Neuronal stem cell (in vitro differentiated cells): ENCODE results near the gene B4GALT6.

Experiments used
- DNase-seq: peaks from one replicate; pipeline ENCODE4 v3.0.0-alpha.2; 2013; ENCODE audit warnings: low spot score
- H2AFZ ChIP-seq: one replicate; pipeline ENCODE4 v1.6.1; 2013; ENCODE audit warnings: mild to moderate bottlenecking, low read length, inconsistent platforms
- H2AK5ac ChIP-seq: 2 replicates; pipeline ENCODE4 v1.6.1; 2013; ENCODE audit warnings: low read depth, mild to moderate bottlenecking, inconsistent platforms, low read length, moderate library complexity, mixed read lengths
- H2BK120ac ChIP-seq: 2 replicates; pipeline ENCODE4 v1.6.1; 2013; ENCODE audit warnings: low read depth, mild to moderate bottlenecking, inconsistent platforms, low read length, moderate library complexity, mixed read lengths
- H2BK12ac ChIP-seq: one replicate; pipeline ENCODE4 v1.6.1; 2013; ENCODE audit warnings: low read length, inconsistent platforms
- H2BK15ac ChIP-seq: 2 replicates; pipeline ENCODE4 v1.6.1; 2013; ENCODE audit warnings: mild to moderate bottlenecking, low read length, inconsistent platforms, mixed read lengths
- H2BK5ac ChIP-seq: one replicate; pipeline ENCODE4 v1.6.1; 2013; ENCODE audit warnings: inconsistent platforms, mild to moderate bottlenecking, low read length, moderate library complexity
- H3K14ac ChIP-seq: one replicate; pipeline ENCODE4 v1.6.1; 2013; ENCODE audit warnings: low read length, inconsistent platforms
- H3K18ac ChIP-seq: 2 replicates; pipeline ENCODE4 v1.6.1; 2013; ENCODE audit warnings: low read length, inconsistent platforms
- H3K23ac ChIP-seq: 2 replicates; pipeline ENCODE4 v1.6.1; 2013; ENCODE audit warnings: low read depth, mild to moderate bottlenecking, mixed read lengths, low read length, inconsistent platforms; ENCODE audit not compliant: poor library complexity
- H3K27ac ChIP-seq: replicated peaks from 3 replicates; pipeline ENCODE4 v1.5.1; 2013; ENCODE audit warnings: low read length, inconsistent platforms
- H3K27me3 ChIP-seq, 3 experiments: 2 replicates each; pipeline ENCODE4 v1.6.1; 2013; ENCODE audit warnings: low read length in 3 of 3, mild to moderate bottlenecking in 2 of 3, inconsistent platforms in 1 of 3, low read depth in 1 of 3, mixed read lengths in 1 of 3, moderate library complexity in 1 of 3; ENCODE audit not compliant: control insufficient read depth in 3 of 3, insufficient read depth in 3 of 3
- H3K36me3 ChIP-seq, 2 donors: replicated peaks in 1 of 2; 2 replicates each; pipeline ENCODE4 v1.6.1; 2013; ENCODE audit warnings: low read length in 2 of 2; ENCODE audit not compliant: control insufficient read depth in 2 of 2, insufficient read depth in 2 of 2
- H3K4ac ChIP-seq: 2 replicates; pipeline ENCODE4 v1.6.1; 2013; ENCODE audit warnings: inconsistent platforms, mild to moderate bottlenecking, low read length, moderate library complexity
- H3K4me1 ChIP-seq, 2 donors: 1 replicate in 1 of 2; 2 replicates in 1 of 2; pipeline ENCODE4 v1.6.1; 2013; ENCODE audit warnings: low read length in 2 of 2, low read depth in 1 of 2; ENCODE audit not compliant: control insufficient read depth in 2 of 2, insufficient read depth in 1 of 2
- H3K4me2 ChIP-seq: one replicate; pipeline ENCODE4 v1.6.1; 2013; ENCODE audit warnings: mild to moderate bottlenecking, low read length, inconsistent platforms; ENCODE audit not compliant: insufficient read depth, poor library complexity, severe bottlenecking
- H3K4me3 ChIP-seq, 2 donors: 2 replicates each; pipeline ENCODE4 v1.5.1; 2013; ENCODE audit warnings: low read length in 2 of 2, mild to moderate bottlenecking in 2 of 2, inconsistent platforms in 1 of 2, moderate library complexity in 1 of 2
- H3K79me1 ChIP-seq: one replicate; pipeline ENCODE4 v1.6.1; 2013; ENCODE audit warnings: low read depth, mild to moderate bottlenecking, inconsistent platforms, low read length, moderate library complexity
- H3K9ac ChIP-seq: one replicate; pipeline ENCODE4 v1.6.1; 2013; ENCODE audit warnings: mild to moderate bottlenecking, low read depth, low read length, inconsistent platforms; ENCODE audit not compliant: poor library complexity
- H3K9me3 ChIP-seq, 2 donors: replicated peaks in 1 of 2; 2 replicates each; pipeline versions ENCODE3 to v1.6.1; 2013; ENCODE audit warnings: low read length in 2 of 2, mild to moderate bottlenecking in 2 of 2, inconsistent platforms in 1 of 2, low read depth in 1 of 2, mixed read lengths in 1 of 2, moderate library complexity in 1 of 2; ENCODE audit not compliant: control insufficient read depth in 2 of 2, insufficient read depth in 1 of 2
- H4K8ac ChIP-seq: one replicate; pipeline ENCODE4 v1.6.1; 2013; ENCODE audit warnings: low read depth, mild to moderate bottlenecking, inconsistent platforms, low read length, moderate library complexity
- H4K91ac ChIP-seq: one replicate; pipeline ENCODE4 v1.6.1; 2013; ENCODE audit warnings: low read length, low read depth, mild to moderate bottlenecking, inconsistent platforms; ENCODE audit not compliant: poor library complexity
- WGBS, 2 donors: extraction: QIAGEN DNeasy Blood & Tissue Kit; methylation state at CpG; one replicate each; pipeline ENCODE4 v1.1.7; 2013; ENCODE audit warnings: missing lambda C conversion rate in 2 of 2, mixed read lengths in 1 of 2; ENCODE audit not compliant: insufficient read length in 2 of 2, insufficient replicate concordance in 1 of 2; ENCODE audit errors: extremely low coverage in 2 of 2; 5-methylcytosine and 5-hydroxymethylcytosine counted together

Gene B4GALT6

DNA sequence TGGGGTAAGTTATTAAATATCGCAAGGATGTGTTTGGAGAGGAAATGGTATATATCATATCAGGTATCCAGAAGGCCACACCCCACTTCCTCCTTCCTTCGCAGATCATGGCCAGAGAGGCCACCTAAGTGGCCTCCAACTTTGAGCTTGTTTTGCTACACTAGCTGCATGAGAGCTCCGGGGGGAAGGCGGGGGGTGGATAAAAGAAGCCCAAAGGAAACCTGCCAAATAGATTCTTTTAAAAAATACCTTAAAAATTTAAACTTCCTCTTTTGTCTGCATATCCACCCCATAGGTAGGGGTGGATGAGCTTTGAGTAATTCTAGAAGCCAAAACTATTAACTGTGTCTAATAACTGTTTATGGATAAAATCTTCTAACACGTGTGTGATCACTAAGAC is 98.4 kb downstream of the B4GALT6 start:
- H3K27ac ChIP-seq: no peak overlapping the region
- no CpG with 5 or more reads among the region's 5 CpGs for WGBS, 2 donors
- peaks cover 4 to 6% of the 10 kb centered on the region in 2 donors for H3K4me1 ChIP-seq
- no peaks in the 10 kb centered on the region for H3K27me3 ChIP-seq
- H2BK5ac ChIP-seq: no peak overlapping the region
- H2BK120ac ChIP-seq: no peak overlapping the region
- H3K18ac ChIP-seq: no peak overlapping the region
- no peaks in the 10 kb centered on the region for H3K79me1 ChIP-seq
- H4K8ac ChIP-seq: no peak overlapping the region
- H3K14ac ChIP-seq: no peak overlapping the region
- no peak overlapping the region for H3K4ac ChIP-seq
- DNase-seq: no peak
- H2AFZ ChIP-seq: no peak overlapping the region
- no peak overlapping the region for H3K9ac ChIP-seq
- H3K36me3 ChIP-seq: no peaks in the 10 kb centered on the region
- no peak overlapping the region for H3K23ac ChIP-seq
- no peak overlapping the region for H3K4me2 ChIP-seq
- H3K4me3 ChIP-seq: no peak overlapping the region
- H2BK15ac ChIP-seq: no peak overlapping the region
- no peak overlapping the region for H2BK12ac ChIP-seq
- no peak overlapping the region for H4K91ac ChIP-seq
- H2AK5ac ChIP-seq: no peak overlapping the region
- no peaks in the 10 kb centered on the region for H3K9me3 ChIP-seq

DNA sequence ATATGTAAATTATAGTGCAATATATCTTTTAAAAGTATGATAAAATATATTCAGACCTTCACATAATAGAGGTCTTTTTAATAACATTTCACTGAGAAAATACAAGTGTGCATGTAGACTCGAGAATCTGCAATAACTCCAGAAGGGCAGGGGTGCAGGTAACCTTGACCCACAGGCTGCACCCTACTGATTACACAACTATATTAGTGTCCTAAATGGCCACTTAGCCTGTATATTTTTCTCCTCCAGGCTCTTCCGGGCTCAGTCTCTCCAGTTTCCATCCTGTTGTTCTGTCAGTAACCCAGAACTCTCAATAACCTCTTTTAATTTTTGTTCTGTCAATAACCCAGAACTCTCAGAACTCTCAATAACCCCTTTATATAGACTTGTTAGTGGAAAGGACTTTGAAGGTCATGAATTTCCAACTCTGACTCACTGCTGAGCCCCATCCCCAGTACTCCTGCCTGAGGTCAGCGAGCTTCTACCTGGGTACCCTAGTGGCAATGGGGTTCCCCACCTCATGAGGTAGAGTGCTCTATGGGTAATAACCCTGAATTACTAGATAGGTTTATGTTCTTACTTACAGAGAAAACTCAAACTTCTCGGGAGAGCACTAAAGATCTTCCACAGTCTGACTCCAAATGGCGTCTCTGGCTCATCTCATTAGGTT is 101.1 kb downstream of the B4GALT6 start:
- no peak for DNase-seq
- H3K79me1 ChIP-seq: no peaks in the 10 kb centered on the region
- no peak overlapping the region for H2BK15ac ChIP-seq
- no peak overlapping the region for H2AFZ ChIP-seq
- no peaks in the 10 kb centered on the region for H3K36me3 ChIP-seq
- no peak overlapping the region for H2BK5ac ChIP-seq
- H2BK12ac ChIP-seq: no peak overlapping the region
- no peak overlapping the region for H2BK120ac ChIP-seq
- H3K9me3 ChIP-seq: no peaks in the 10 kb centered on the region
- no peaks in the 10 kb centered on the region for H3K27me3 ChIP-seq
- H2AK5ac ChIP-seq: no peak overlapping the region
- H4K91ac ChIP-seq: no peak overlapping the region
- no peak overlapping the region for H4K8ac ChIP-seq
- no peak overlapping the region for H3K4me3 ChIP-seq
- H3K27ac ChIP-seq: no peak overlapping the region
- H3K23ac ChIP-seq: no peak overlapping the region
- peaks cover 6 to 7% of the 10 kb centered on the region in 2 donors for H3K4me1 ChIP-seq
- no peak overlapping the region for H3K18ac ChIP-seq
- WGBS, 2 donors: no CpG with 5 or more reads among the region's 5 CpGs
- no peak overlapping the region for H3K4me2 ChIP-seq
- no peak overlapping the region for H3K14ac ChIP-seq
- H3K4ac ChIP-seq: no peak overlapping the region
- no peak overlapping the region for H3K9ac ChIP-seq

GRCh38 chr18:31581498-31582197 is 102.7 kb downstream of the B4GALT6 start:
- Histone ChIP-seq H3K9ac (no peak overlapping the region), H3K27me3 (no peaks in the 10 kb centered on the region), H3K79me1 (no peaks in the 10 kb centered on the region), H3K18ac (no peak overlapping the region), H3K14ac (no peak overlapping the region), H2AFZ (no peak overlapping the region), H3K4me2 (no peak overlapping the region), H3K4me1 (peaks cover 0 to 4% of the 10 kb centered on the region in 2 donors), H2BK120ac (no peak overlapping the region), H3K36me3 (no peaks in the 10 kb centered on the region), H3K4ac (no peak overlapping the region), H3K23ac (no peak overlapping the region), H3K9me3 (no peaks in the 10 kb centered on the region), H2BK12ac (no peak overlapping the region), H4K91ac (no peak overlapping the region), H2BK15ac (no peak overlapping the region), H2AK5ac (no peak overlapping the region), H4K8ac (no peak overlapping the region), H3K27ac (no peak overlapping the region), H2BK5ac (no peak overlapping the region), H3K4me3 (no peak overlapping the region)
- no peak for DNase-seq
- no CpG with 5 or more reads among the region's 4 CpGs for WGBS, 2 donors

GRCh38 chr18:31579375-31579774 is 105.0 kb downstream of the B4GALT6 start:
- DNase-seq: no peak
- WGBS, 2 donors: no CpG with 5 or more reads among the region's 2 CpGs
- no peaks in the 10 kb centered on the region for H3K27me3 ChIP-seq

More at GRCh38 chr18:31579375-31579774, 105.0 kb downstream of the B4GALT6 start:
- H3K4me3 ChIP-seq: no peak overlapping the region
- no peak overlapping the region for H3K9ac ChIP-seq
- no peaks in the 10 kb centered on the region for H3K36me3 ChIP-seq
- no peak overlapping the region for H2AK5ac ChIP-seq
- H4K91ac ChIP-seq: no peak overlapping the region
- no peak overlapping the region for H3K4ac ChIP-seq
- peaks cover 0 to 4% of the 10 kb centered on the region in 2 donors for H3K4me1 ChIP-seq
- H2BK5ac ChIP-seq: no peak overlapping the region
- H2BK120ac ChIP-seq: no peak overlapping the region
- H2BK15ac ChIP-seq: no peak overlapping the region
- H3K79me1 ChIP-seq: no peaks in the 10 kb centered on the region
- no peaks in the 10 kb centered on the region for H3K9me3 ChIP-seq
- H3K23ac ChIP-seq: no peak overlapping the region
- H4K8ac ChIP-seq: no peak overlapping the region
- no peak overlapping the region for H3K4me2 ChIP-seq
- H3K14ac ChIP-seq: no peak overlapping the region
- no peak overlapping the region for H2BK12ac ChIP-seq
- H2AFZ ChIP-seq: no peak overlapping the region
- no peak overlapping the region for H3K18ac ChIP-seq
- H3K27ac ChIP-seq: no peak overlapping the region
